HEK293 (cell line): ENCODE results near the gene TAS1R2.

ENCODE experiments used
- CTCF ChIA-PET: fragments of 350-600 bp; formaldehyde crosslinking; extraction: SDS; loops from one replicate; lab custom pipeline; 2021; ENCODE audit warnings: antibody characterized with exemption; lab: Yijun Ruan, JAX
- POLR2A ChIA-PET: fragments of 300-600 bp; formaldehyde crosslinking; extraction: SDS; loops from one replicate; lab custom pipeline; 2020; ENCODE audit warnings: antibody characterized with exemption, inconsistent platforms; lab: Yijun Ruan, JAX
- H3K27ac ChIP-seq: fragments of 200-500 bp; sonication (Bioruptor generic); 2 replicates; pipeline ENCODE4 v1.5.1; 2014; ENCODE audit warnings: low read depth, low read length, control low read depth, inconsistent platforms; ENCODE audit errors: extremely low read depth
- H3K36me3 ChIP-seq, 2 experiments: fragments of 200-500 bp in 1 of 2; sonication (Bioruptor generic) in 1 of 2; 1 replicate in 1 of 2; 2 replicates in 1 of 2; pipeline ENCODE4 v1.5.1; 2014 to 2017; ENCODE audit warnings: inconsistent platforms in 2 of 2, low read length in 2 of 2; ENCODE audit not compliant: control insufficient read depth in 2 of 2, insufficient read depth in 1 of 2
- H3K4me1 ChIP-seq: fragments of 200-500 bp; sonication (Bioruptor generic); 2 replicates; pipeline ENCODE4 v1.5.1; 2014; ENCODE audit warnings: mild to moderate bottlenecking, low read length, inconsistent platforms; ENCODE audit not compliant: control insufficient read depth, insufficient read depth
- H3K4me3 ChIP-seq: 2 replicates; pipeline ENCODE4 v1.5.1; 2011; ENCODE audit warnings: low read depth, mild to moderate bottlenecking, control low read depth, low read length, moderate library complexity
- H3K9me3 ChIP-seq: fragments of 200-500 bp; sonication (Bioruptor generic); 2 replicates; pipeline ENCODE4 v1.5.1; 2014; ENCODE audit warnings: low read depth, low read length, inconsistent platforms; ENCODE audit not compliant: control insufficient read depth, insufficient read depth
- GFI1B ChIP-seq: fragments of 450-650 bp; formaldehyde crosslinking; IDR thresholded peaks from 2 replicates; pipeline ENCODE4 v1.5.1; 2016; ENCODE audit warnings: missing biosample characterization, missing genetic modification characterization
- HOXD13 ChIP-seq: sonication (generic); formaldehyde crosslinking; IDR thresholded peaks from 2 replicates; pipeline ENCODE4 v1.8.0; 2022; ENCODE audit warnings: missing genetic modification reagents, borderline replicate concordance
- MEIS1 ChIP-seq: sonication (generic); formaldehyde crosslinking; IDR thresholded peaks from 2 replicates; pipeline ENCODE4 v1.8.1; 2022; ENCODE audit warnings: missing genetic modification reagents, mild to moderate bottlenecking, borderline replicate concordance
- RBAK ChIP-seq: fragments of 450-650 bp; formaldehyde crosslinking; IDR thresholded peaks from 2 replicates; pipeline ENCODE4 v1.5.1; 2016; ENCODE audit warnings: missing biosample characterization, missing genetic modification characterization
- SCRT1 ChIP-seq: fragments of 450-650 bp; formaldehyde crosslinking; IDR thresholded peaks from 2 replicates; pipeline ENCODE4 v1.5.1; 2016; ENCODE audit warnings: missing biosample characterization, missing genetic modification characterization, borderline replicate concordance
- TCF7L2 ChIP-seq: IDR thresholded peaks from 2 replicates; pipeline ENCODE4 v1.6.1; 2011; ENCODE audit warnings: low read depth, mild to moderate bottlenecking, inconsistent platforms, low read length, moderate library complexity, borderline replicate concordance
- YY2 ChIP-seq: fragments of 450-650 bp; formaldehyde crosslinking; IDR thresholded peaks from 2 replicates; pipeline ENCODE4 v1.5.1; 2016; ENCODE audit warnings: missing biosample characterization, missing genetic modification characterization
- ZBTB48 ChIP-seq: fragments of 450-650 bp; formaldehyde crosslinking; IDR thresholded peaks from 2 replicates; pipeline ENCODE4 v1.5.1; 2016; ENCODE audit warnings: missing biosample characterization, missing genetic modification characterization
- ZBTB7A ChIP-seq: fragments of 450-650 bp; formaldehyde crosslinking; IDR thresholded peaks from 2 replicates; pipeline ENCODE4 v1.5.1; 2016; ENCODE audit warnings: low read depth, missing biosample characterization, missing genetic modification characterization
- ZFP41 ChIP-seq: fragments of 450-650 bp; formaldehyde crosslinking; IDR thresholded peaks from 2 replicates; pipeline ENCODE4 v1.5.1; 2016; ENCODE audit warnings: missing biosample characterization, missing genetic modification characterization, borderline replicate concordance
- ZIC2 ChIP-seq: fragments of 450-650 bp; formaldehyde crosslinking; IDR thresholded peaks from 2 replicates; pipeline ENCODE4 v1.5.1; 2016; ENCODE audit warnings: missing biosample characterization, missing genetic modification characterization
- ZNF114 ChIP-seq: fragments of 450-650 bp; formaldehyde crosslinking; IDR thresholded peaks from 2 replicates; pipeline ENCODE4 v1.5.0; 2017; ENCODE audit warnings: missing biosample characterization, missing genetic modification characterization
- ZNF169 ChIP-seq: fragments of 450-650 bp; formaldehyde crosslinking; IDR thresholded peaks from 2 replicates; pipeline ENCODE4 v1.5.1; 2016; ENCODE audit warnings: missing biosample characterization, missing genetic modification characterization
- ZNF239 ChIP-seq: fragments of 450-650 bp; formaldehyde crosslinking; IDR thresholded peaks from 2 replicates; pipeline ENCODE4 v1.5.1; 2016; ENCODE audit warnings: missing biosample characterization, missing genetic modification characterization
- ZNF426 ChIP-seq: fragments of 450-650 bp; formaldehyde crosslinking; IDR thresholded peaks from 2 replicates; pipeline ENCODE4 v1.5.1; 2017; ENCODE audit warnings: missing biosample characterization, missing genetic modification characterization, mild to moderate bottlenecking, inconsistent platforms, moderate library complexity
- ZNF473 ChIP-seq: fragments of 450-650 bp; formaldehyde crosslinking; IDR thresholded peaks from 2 replicates; pipeline ENCODE4 v1.5.1; 2017; ENCODE audit warnings: missing biosample characterization, missing genetic modification characterization
- ZNF501 ChIP-seq: fragments of 450-650 bp; formaldehyde crosslinking; IDR thresholded peaks from 2 replicates; pipeline ENCODE4 v1.5.1; 2016; ENCODE audit warnings: missing biosample characterization, missing genetic modification characterization
- ZNF518A ChIP-seq: fragments of 450-650 bp; formaldehyde crosslinking; conservative IDR thresholded peaks from 2 replicates; pipeline ENCODE4 v1.5.1; 2016; ENCODE audit warnings: low read depth, missing biosample characterization, missing genetic modification characterization
- ZNF529 ChIP-seq: fragments of 450-650 bp; formaldehyde crosslinking; IDR thresholded peaks from 2 replicates; pipeline ENCODE4 v1.5.1; 2017; ENCODE audit warnings: missing genetic modification characterization, missing biosample characterization; ENCODE audit not compliant: insufficient replicate concordance
- ZNF544 ChIP-seq: fragments of 450-650 bp; formaldehyde crosslinking; IDR thresholded peaks from 2 replicates; pipeline ENCODE4 v1.5.0; 2017; ENCODE audit warnings: missing biosample characterization, missing genetic modification characterization
- ZNF600 ChIP-seq: fragments of 450-650 bp; formaldehyde crosslinking; IDR thresholded peaks from 2 replicates; pipeline ENCODE4 v1.5.1; 2016; ENCODE audit warnings: missing biosample characterization, missing genetic modification characterization
- ZNF626 ChIP-seq: fragments of 450-650 bp; sonication (Bioruptor Pico); formaldehyde crosslinking; IDR thresholded peaks from 2 replicates; pipeline ENCODE4 v1.5.1; 2018; ENCODE audit warnings: missing biosample characterization, missing genetic modification characterization, inconsistent platforms
- ZNF654 ChIP-seq: fragments of 450-650 bp; formaldehyde crosslinking; IDR thresholded peaks from 2 replicates; pipeline ENCODE4 v1.5.1; 2016; ENCODE audit warnings: low read depth, missing biosample characterization, missing genetic modification characterization
- ZNF664 ChIP-seq: fragments of 450-650 bp; formaldehyde crosslinking; IDR thresholded peaks from 2 replicates; pipeline ENCODE4 v1.5.1; 2016; ENCODE audit warnings: missing biosample characterization, missing genetic modification characterization
- ZNF677 ChIP-seq: fragments of 450-650 bp; IDR thresholded peaks from 2 replicates; pipeline ENCODE4 v1.5.0; 2018; ENCODE audit warnings: missing biosample characterization, mild to moderate bottlenecking, missing genetic modification characterization, moderate library complexity
- ZNF76 ChIP-seq: fragments of 450-650 bp; formaldehyde crosslinking; IDR thresholded peaks from 2 replicates; pipeline ENCODE4; 2016; ENCODE audit warnings: low read depth, missing biosample characterization, missing genetic modification characterization, borderline replicate concordance
- ZNF776 ChIP-seq: fragments of 450-650 bp; formaldehyde crosslinking; IDR thresholded peaks from 2 replicates; pipeline ENCODE4 v1.5.0; 2017; ENCODE audit warnings: missing biosample characterization, missing genetic modification characterization, borderline replicate concordance
- ZSCAN16 ChIP-seq: fragments of 450-650 bp; formaldehyde crosslinking; IDR thresholded peaks from 2 replicates; pipeline ENCODE4 v1.5.1; 2016; ENCODE audit warnings: missing biosample characterization, missing genetic modification characterization
- ZSCAN18 ChIP-seq: fragments of 450-650 bp; formaldehyde crosslinking; IDR thresholded peaks from 2 replicates; pipeline ENCODE4 v1.5.1; 2016; ENCODE audit warnings: missing biosample characterization, missing genetic modification characterization
- ZSCAN23 ChIP-seq: fragments of 450-650 bp; formaldehyde crosslinking; IDR thresholded peaks from 2 replicates; pipeline ENCODE4 v1.5.1; 2016; ENCODE audit warnings: missing biosample characterization, missing genetic modification characterization
- ZXDB ChIP-seq: fragments of 450-650 bp; formaldehyde crosslinking; IDR thresholded peaks from 2 replicates; pipeline ENCODE4 v1.5.1; 2016; ENCODE audit warnings: missing biosample characterization, missing genetic modification characterization

TAS1R2 gene

DNA sequence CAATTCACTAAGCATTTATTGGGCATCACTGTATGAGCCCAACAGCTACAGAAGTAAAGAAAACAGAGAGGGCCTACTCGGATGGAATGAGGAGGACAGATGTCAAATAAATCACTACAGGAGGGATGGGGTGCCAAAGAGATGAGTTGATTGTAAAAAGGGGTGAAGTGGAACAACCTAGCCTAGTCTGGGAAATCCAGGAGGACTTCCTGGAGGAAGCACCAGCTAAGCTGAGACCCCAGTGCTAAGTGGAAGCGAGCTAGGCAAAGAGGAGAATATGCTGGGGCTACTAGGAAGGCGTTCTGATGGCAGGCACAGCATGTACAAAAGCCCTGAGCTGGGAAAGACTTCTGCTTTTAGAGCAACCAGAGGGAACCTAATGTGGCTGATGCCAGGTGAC lies 42.1 kb downstream of the TAS1R2 start:
- Histone ChIP-seq H3K4me3 (no peak overlapping the region), H3K4me1 (no peaks in the 10 kb centered on the region), H3K27ac (no peak overlapping the region), H3K9me3 (no peaks in the 10 kb centered on the region), H3K36me3 (no peaks in the 10 kb centered on the region)
- CTCF ChIA-PET = interaction anchor here (0.6 to 4.6 kb wide), 7 partner anchors 52 to 377 kb away, joined by 3 to 48 read pairs (median 3); no protein-coding TSS in a partner anchor
- TF ChIP-seq ZNF114 (tag by site-specific recombination) = no peak
- TF ChIP-seq ZNF664 (tag by site-specific recombination) = no peak
- no peak for TF ChIP-seq YY2 (tag by site-specific recombination)
- TF ChIP-seq ZIC2 = no peak
- no peak for TF ChIP-seq HOXD13
- TF ChIP-seq SCRT1 (tag by site-specific recombination) = no peak
- no peak for TF ChIP-seq ZNF776 (tag by site-specific recombination)
- no peak for TF ChIP-seq ZNF426
- no peak for TF ChIP-seq MEIS1 (CRISPR knock-in tag)
- no peak for TF ChIP-seq ZFP41 (tag by site-specific recombination)
- TF ChIP-seq ZBTB7A (tag by site-specific recombination) = no peak
- no peak for TF ChIP-seq GFI1B (tag by site-specific recombination)
- TF ChIP-seq ZNF677 (tag by site-specific recombination) = no peak
- TF ChIP-seq ZSCAN18 (tag by site-specific recombination) = no peak
- POLR2A ChIA-PET = no interaction called here

GRCh38 chr1:18816808-18817207 lies 42.7 kb downstream of the TAS1R2 start:
- Histone ChIP-seq H3K4me3 (no peak overlapping the region), H3K27ac (no peak overlapping the region), H3K9me3 (no peaks in the 10 kb centered on the region), H3K4me1 (no peaks in the 10 kb centered on the region), H3K36me3 (no peaks in the 10 kb centered on the region)
- POLR2A ChIA-PET = no interaction called here
- TF ChIP-seq ZNF654 (tag by site-specific recombination) = no peak
- no peak for TF ChIP-seq ZNF501 (tag by site-specific recombination)
- TF ChIP-seq ZSCAN16 (tag by site-specific recombination) = no peak
- TF ChIP-seq ZBTB48 (tag by site-specific recombination) = no peak
- TF ChIP-seq ZSCAN23 (tag by site-specific recombination) = no peak
- no peak for TF ChIP-seq ZNF544 (tag by site-specific recombination)
- TF ChIP-seq ZNF529 (tag by site-specific recombination) = no peak
- TF ChIP-seq ZNF76 (tag by site-specific recombination) = no peak
- TF ChIP-seq ZXDB (tag by site-specific recombination) = no peak
- no peak for TF ChIP-seq TCF7L2
- TF ChIP-seq ZNF518A (tag by site-specific recombination) = no peak
- TF ChIP-seq RBAK (tag by site-specific recombination) = no peak
- TF ChIP-seq ZNF239 (tag by site-specific recombination) = no peak
- no peak for TF ChIP-seq ZNF169 (tag by site-specific recombination)
- no peak for TF ChIP-seq ZNF473
- no peak for TF ChIP-seq ZNF600 (tag by site-specific recombination)
- no peak for TF ChIP-seq ZNF626 (tag by site-specific recombination)
- CTCF ChIA-PET = interaction anchor here (0.6 to 4.6 kb wide), 8 partner anchors 10 to 377 kb away, joined by 3 to 48 read pairs (median 3); no protein-coding TSS in a partner anchor
